HG03354 (cell line): Measurements from ENCODE around the gene SVIL.
"Not testable (repeated sequence)": the region's sequence is repeated elsewhere in the genome, so short reads cannot be mapped to it uniquely, and the experiment has no call there.

Experiments used
- ATAC-seq: cut with Tn5 transposase; IDR thresholded peaks from one replicate; pipeline ENCODE4 v1.9.1; 2021; ENCODE audit warnings: mild to moderate bottlenecking; ENCODE audit not compliant: unreplicated experiment, poor library complexity, severe bottlenecking

Gene SVIL

GRCh38 chr10:29583674-29584073, 51.1 kb downstream of the SVIL start:
- no peak for ATAC-seq

GRCh38 chr10:29582769-29583168, 52.0 kb downstream of the SVIL start:
- ATAC-seq = not testable (repeated sequence)

GRCh38 chr10:29579455-29579970, 55.3 kb downstream of the SVIL start:
- ATAC-seq = no peak

DNA sequence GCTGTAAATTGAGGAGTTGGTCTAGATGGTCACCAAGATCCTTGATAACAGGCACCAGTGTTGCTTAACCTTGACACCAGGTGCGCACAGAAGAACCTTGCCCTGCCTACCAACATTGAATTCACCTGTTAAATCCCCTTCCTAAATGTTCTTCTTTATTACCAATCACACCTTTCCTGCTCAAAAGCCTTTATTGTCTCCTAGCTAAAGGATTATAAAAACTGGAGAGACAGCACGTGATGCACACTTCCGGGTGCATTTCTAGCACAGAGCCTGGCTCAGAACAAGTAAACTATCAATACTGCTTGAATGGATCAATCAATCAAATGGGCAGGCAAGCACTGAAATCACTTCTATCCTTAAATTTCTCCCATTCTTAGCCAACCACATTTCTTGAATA, 56.3 kb downstream of the SVIL start:
- ATAC-seq = no peak

DNA sequence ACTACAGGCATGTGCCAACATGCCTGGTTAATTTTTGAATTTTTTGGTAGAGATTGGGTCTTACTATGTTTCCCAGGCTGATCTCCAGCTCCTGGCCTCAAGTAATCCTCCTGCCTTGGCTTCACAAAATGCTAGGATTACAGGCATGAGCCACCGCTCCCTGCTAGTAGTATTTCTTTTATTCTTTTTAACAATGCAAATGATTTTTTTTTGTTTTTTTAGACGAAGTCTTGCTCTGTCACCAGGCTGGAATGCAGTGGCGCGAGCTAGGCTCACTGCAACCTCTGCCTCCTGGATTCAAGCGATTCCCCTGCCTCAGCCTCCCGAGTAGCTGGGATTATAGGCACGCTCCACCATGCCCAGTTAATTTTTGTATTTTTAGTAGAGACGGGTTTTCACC, 58.1 kb downstream of the SVIL start:
- ATAC-seq = no peak

DNA sequence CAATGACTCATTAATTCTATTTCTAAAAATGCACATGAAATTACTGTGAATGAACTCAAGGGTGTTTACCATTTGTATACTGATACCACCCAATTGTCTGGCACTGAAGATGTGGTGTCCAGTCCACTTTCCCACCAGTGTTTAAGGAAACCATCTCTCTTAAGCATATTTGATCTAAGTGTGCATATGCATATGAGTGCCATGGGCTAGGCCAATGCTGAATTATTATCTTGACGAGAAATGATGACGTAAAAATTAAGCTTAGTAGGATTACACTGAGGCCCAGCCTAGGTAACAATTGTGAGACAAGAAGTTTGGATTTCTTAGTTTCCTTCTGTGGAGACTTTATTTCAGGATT, 59.7 kb downstream of the SVIL start:
- ATAC-seq = no peak

DNA sequence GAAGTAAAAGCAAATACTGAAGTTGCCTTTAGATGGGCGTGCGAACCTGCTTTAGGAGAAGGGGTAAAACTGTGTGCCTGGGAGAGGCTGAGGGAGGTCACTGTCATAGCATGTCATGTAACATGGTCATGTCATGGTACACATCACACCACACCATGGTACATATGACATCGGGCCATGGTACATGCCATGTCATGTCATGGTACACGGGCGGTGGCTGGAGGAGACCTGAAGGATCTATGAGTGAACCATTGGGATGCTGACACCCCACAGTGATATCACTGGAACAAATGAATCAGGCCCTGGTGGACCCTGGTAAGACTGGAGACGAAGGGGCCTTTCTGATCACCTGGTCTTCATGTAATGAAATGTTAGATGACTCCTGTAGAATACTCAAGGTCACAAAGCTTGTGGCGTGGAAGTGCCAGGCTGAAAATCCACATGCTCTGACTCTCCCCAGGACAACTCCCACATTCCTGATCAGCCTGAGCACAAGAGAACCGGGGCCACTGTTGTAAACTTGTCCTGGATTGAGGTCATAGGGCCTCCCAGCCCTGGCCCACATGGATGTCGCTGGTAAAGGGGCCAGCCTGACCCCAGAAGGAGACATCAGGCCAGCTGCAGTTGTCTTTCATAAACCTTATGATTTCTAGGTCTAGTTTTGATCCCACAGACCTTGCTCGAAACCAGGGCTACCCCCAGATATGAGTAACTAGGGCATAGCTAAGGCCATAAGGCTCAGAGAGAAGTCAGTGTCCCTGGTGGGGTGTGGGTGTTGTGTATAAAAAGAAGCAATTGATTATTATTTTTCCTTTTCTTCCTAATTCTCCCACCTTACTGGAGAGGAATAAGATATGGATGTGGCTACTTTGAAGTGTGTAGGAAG, 60.3 kb downstream of the SVIL start:
- not testable (repeated sequence) for ATAC-seq

DNA sequence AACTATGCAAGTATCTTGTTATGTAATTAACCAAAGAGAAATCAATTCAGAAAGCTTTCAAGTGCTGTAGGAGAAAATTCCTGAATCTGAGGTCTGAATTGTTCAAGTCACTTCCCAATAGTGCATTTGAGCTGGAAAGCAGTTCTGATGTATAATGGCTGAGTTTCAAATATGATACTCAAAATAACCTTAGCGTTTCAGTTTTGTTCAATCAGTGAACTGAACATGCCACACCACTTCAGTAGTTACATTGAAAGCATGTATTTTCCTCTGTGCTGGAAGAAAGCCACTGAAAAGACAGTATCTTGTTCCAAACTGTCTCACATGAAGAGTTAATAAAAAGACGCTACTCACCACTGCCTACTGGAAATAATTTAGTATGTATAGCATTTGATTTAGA, 64.5 kb downstream of the SVIL start:
- ATAC-seq = not testable (repeated sequence)

DNA sequence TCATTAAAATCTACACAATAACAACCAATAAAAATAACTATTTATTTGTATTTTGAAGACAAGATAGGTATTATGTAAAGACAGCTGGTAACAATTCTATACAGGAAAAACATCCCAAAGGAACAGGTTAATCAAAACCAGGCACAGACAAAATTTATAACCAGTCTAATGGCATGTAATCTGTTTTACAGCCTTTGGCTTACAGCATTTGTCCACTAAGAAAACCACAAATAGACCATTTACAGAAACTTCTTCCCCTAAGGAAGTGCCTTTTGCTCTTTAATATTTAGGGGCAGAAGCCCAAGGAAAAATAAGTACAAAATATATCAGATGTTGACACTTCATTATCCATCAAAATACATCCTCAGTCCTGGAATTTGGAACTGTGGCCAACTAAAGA, 65.0 kb downstream of the SVIL start:
- ATAC-seq = no peak

- ATAC-seq = no peak
Measured at GRCh38 chr10:29567003-29567402, 67.8 kb downstream of the SVIL start.

- ATAC-seq = not testable (repeated sequence)
Measured at GRCh38 chr10:29566209-29566608, 68.6 kb downstream of the SVIL start.

DNA sequence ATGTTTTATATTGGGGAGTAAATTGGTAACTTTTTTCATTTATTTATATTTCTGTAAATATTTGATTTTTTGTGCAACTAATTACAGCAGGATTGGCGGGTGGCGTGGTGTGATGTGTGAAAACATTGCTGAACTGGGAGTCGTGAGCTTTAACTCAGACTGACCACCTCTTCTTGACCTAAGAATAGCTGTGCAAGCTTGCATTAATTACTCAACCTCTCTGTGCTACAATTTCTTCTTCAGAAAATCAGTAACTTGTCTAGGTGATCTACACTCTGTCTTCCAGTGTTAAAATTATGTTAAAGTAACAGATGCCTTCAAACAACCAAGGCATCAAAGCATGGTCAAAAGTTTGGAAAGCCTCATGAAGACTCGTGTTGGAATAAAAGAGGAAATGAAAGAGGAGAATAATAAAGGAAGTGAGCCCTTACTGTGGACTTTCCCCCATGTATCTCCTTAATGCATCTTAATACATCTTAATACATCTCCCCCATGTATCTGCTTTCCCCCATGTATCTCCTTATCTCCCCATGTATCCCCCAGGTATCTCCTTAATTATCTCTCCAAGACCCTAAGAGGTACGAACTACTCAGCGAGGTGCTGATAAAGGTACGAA, 71.2 kb downstream of the SVIL start:
- no peak for ATAC-seq

DNA sequence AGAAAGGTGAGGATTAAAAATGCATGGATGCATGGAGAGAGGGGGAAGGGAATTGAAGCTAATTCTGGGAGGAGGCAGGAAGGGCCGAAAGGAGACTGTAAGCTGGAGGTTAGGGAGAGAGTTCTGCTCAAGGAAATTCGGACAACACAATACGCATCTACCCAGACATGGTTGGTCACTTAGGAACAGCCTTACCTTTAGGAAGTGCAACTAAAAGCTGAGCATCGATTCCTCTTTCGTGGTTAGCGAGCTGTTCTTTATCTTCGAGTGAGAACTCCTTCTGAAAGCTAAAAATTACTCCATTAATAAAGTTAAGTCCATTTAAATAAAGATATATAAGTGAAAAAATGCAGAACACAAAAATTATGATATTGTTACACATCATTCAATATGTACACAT, 71.8 kb downstream of the SVIL start:
- peak; percentile 88 for ATAC-seq

GRCh38 chr10:29559996-29560395, 74.8 kb downstream of the SVIL start:
- ATAC-seq = no peak

DNA sequence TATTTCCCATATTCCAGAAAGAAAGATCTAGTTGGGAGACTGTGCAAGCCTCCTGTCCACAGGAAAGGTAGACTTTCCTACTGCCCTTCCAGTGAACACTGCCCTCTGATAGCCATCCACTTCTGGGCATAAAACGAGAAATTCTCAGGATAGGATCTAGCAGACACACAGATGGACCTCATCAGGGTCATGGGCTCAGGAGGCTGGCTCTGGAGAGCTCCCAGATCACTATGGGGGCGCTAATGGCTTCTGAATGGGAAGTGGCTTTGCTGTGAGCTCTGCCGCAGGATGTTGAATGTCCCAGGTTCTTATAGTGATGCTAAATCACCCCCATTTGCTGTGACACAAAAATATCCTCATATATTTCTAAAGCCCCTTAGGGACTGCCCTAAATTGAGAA, 77.1 kb downstream of the SVIL start:
- no peak for ATAC-seq

DNA sequence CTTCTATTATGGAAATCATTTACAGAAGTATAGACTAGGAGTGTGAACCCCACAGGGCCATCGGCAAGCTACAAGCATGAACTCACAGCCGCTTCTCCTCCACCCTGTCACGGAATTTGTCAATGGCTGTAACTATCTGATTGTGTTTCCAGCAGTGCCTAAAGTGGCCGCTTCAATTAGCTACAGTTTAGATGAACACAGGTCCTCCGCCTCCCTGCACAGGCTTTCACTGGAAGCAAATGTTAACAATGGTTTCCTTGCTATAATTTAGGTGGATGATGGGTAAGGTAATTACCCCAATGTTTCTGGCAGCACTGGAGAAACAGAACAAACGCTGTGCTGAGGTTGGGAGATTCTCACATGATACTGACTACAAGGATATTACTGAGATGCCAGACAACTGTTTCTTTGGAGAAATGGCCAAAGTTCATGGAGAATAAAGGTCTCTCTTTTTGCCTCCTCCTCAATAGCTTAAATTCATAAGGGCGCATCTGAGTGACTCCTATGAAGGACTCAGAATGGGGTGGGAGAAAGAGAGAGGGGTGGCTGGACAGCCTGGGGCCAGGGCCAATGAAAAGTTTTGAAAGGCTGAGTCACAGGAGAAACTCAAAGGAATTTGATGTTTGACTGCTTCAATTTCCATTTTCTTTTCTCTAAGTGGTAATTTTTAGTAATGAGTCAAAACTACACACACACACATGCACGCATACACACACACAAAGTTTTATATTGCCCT, 78.9 kb downstream of the SVIL start:
- ATAC-seq = no peak

GRCh38 chr10:29555091-29555745, 79.6 kb downstream of the SVIL start:
- ATAC-seq = no peak

DNA sequence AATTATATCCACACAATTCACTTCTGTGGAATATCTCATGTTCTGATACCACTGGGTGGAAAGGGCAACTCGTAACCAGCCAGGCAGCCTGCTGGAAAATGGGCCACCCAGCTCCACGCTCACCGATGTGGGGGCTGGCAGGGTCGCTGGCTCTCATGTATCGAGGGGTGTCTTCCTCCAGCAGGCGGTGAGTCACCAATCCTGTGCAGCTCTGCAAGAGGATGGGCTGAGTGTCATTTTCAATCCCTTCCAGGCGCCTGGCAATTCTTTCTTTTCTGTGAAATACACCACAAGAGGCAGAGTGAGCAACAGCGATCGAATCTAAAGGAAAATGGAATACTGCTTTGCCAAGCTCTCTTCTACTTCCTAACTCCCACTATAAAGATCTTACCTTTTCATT, 80.1 kb downstream of the SVIL start:
- ATAC-seq = no peak

GRCh38 chr10:29553544-29554250, 81.1 kb downstream of the SVIL start:
- ATAC-seq = no peak
